NK-92 treated with Interleukin-12 subunit alpha and Interleukin-12 subunit beta, amount 100 ng/mL, for 24 hours (cell line): Measurements from ENCODE around the gene STAP1.
"Not testable (repeated sequence)": the region's sequence is repeated elsewhere in the genome, so short reads cannot be mapped to it uniquely, and the experiment has no call there.

ENCODE experiments used
- DNase-seq: peaks from one replicate; lab custom pipeline; 2025; lab: John Stamatoyannopoulos, UW

Gene STAP1, protein sequence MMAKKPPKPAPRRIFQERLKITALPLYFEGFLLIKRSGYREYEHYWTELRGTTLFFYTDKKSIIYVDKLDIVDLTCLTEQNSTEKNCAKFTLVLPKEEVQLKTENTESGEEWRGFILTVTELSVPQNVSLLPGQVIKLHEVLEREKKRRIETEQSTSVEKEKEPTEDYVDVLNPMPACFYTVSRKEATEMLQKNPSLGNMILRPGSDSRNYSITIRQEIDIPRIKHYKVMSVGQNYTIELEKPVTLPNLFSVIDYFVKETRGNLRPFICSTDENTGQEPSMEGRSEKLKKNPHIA

DNA sequence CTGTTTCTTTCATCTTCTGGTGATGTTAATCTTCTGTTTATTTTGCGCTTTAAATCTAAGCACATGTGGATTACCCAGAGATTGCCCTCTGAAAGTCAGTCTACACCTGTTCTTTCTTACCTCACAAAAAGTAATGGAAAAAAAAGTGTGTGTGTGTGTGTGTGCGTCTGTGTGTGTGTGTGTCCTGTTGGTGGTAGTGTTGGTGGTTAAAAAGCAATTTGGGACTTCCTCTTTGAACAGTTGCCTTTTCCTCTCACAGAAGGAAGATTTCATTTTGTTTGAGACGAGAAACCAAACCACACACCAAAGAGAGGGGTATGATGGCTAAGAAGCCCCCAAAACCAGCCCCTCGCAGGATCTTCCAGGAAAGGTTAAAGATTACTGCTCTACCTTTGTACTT lies at the start of gene STAP1:
Gene STAP1, plus strand, starts transcription at position 235 of the 400 bp plus-strand sequence. Its CDS starts 83 bp downstream, at position 318.
- no peak for DNase-seq

DNA sequence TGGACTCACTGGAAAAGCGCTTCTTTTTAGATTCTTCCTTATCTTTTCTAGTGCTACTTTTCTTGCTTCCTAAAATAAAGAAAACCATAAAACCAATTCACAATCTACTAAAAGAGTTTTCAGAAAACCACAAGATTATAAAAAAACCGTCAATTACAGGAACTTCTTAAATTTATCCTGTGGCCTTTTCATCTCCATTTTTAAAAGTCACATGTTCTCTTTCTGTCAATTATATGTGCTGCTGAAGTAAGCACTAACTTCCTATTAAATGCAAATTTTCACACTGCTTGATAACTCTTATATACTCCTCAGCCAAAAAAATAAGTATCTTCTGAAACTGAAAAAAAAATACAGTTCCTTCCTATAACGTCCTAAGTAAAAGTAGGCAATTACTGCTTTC lies 46.0 kb upstream of the STAP1 start:
- DNase-seq = no peak

DNA sequence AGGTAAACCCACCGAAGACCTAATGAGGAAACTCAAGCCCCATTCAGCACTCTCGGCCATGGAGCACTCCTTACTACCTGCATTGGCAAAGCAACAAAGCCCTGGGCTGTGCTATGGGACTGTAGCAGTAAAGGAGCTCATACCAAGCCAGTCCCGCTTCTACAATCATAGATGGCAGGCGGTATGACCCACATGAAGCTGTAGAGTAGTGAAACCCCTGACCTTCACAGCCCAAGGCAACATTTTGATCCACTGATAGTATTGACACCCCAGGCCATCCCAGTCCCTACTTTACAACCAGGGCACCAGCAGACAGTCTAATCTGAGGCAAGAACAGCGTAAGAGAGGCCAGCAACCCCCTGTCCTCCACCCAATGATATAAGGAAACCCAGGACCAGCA lies 38.4 kb upstream of the STAP1 start:
- DNase-seq = no peak

GRCh38 chr4:67521506-67521905 lies 37.0 kb upstream of the STAP1 start:
- no peak for DNase-seq

DNA sequence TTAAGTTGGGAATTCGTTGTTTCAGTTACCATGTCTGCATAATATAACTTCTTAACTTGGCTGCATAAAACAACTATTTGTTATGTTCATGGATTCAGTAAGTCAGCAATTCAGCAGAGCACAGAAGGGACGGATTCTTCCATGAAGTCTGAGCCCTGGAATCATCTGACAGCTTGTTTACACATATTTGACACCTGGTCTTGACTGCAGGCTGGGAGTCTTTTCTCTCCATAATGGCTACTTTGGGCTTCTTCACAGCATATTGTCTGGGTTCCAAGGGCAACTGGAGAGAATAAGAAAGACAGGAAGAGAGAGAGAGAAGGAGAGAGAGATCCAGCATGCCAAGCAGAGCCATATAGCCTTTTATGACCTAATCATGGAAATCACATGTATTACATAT lies 36.3 kb upstream of the STAP1 start:
- DNase-seq = no peak

- no peak for DNase-seq
Measured at GRCh38 chr4:67522851-67523671, 35.5 kb upstream of the STAP1 start.

DNA sequence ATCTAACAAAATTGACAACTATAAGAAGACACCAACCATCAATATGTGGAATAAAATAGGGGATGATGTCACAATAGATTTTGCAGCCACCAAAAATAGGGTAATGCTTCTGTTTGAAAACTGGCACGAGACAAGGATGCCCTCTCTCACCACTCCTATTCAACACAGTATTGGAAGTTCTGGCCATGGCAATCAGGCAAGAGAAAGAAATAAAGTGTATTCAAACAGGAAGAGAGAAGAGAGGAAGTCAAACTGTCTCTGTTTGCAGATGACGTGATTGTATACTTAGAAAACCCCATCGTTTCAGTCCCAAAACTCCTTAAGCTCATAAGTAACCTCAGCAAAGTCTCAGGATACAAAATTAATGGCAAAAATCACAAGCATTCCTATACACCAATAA lies 34.4 kb upstream of the STAP1 start:
- DNase-seq = not testable (repeated sequence)

DNA sequence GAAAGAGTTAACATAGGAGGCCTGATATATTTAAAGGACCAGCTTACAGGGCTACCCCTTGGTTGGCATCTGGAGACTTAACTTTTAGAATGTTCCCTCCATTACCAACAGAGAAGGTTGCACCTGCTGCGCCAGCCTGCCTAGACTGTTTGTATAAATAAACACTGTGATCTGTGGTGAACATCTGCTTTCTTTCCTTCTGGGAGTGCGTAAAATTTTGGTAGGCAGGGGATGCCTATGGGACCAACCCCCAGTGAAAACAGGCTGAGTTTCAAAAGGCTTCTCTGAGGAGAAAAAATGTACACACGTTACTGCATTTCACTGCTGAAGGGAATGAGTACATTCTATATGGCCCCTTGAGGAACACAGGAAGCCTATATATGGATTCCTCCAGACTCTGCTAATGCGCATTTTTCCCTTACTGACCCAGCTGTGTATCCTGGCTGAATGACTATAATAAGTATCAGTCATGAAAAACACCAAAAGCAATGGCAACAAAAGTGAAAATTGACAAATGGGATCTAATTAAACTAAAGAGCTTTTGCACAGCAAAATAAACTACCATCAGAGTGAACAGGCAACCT lies 27.1 kb upstream of the STAP1 start:
- DNase-seq = no peak

- DNase-seq = not testable (repeated sequence)
Measured at GRCh38 chr4:67532397-67532796, 26.1 kb upstream of the STAP1 start.

DNA sequence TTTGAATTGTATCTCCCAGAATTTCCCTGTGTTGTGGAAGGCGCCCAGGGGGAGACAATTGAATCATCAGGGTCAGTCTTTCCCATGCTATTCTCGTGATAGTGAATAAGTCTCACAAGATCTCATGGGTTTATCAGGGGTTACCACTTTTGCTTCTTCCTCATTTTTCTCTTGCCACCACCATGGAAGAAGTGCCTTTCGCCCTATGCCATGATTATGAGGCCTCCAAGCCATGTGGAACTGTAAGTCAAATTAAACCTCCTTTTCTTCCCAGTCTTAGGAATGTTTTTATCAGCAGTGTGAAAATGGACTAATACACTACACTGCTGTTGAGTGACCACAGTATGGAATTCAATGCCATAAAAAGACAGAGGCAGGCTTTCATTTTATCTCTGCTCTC lies 25.4 kb upstream of the STAP1 start:
- no peak for DNase-seq

GRCh38 chr4:67535280-67535840 lies 23.2 kb upstream of the STAP1 start:
- DNase-seq = no peak

GRCh38 chr4:67539830-67540229 lies 18.7 kb upstream of the STAP1 start:
- DNase-seq = no peak

DNA sequence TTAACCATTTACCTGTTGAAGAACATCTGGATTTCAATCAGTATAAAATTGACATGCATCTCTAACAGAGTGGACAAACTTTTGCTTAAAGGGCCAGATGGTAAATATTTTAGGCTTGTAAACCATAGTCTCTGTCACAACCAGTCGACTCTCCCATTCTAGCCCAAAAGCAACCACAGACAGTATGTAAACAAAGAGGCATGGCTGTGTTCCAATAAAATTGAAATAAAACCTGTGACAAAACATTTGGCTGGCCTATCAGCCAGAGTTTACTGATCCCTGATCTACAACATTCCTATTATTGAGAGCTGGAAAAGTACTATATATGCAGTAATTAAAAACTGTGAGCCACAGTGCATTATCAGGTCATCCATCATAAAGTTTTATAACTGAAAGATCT lies 16.5 kb upstream of the STAP1 start:
- no peak for DNase-seq

- peak; percentile 92 for DNase-seq
Measured at GRCh38 chr4:67545199-67546003, 13.1 kb upstream of the STAP1 start, which contains the start of gene CENPC. TSS of gene CENPC (minus strand) at chr4:67545503. CDS start at chr4:67545355, 148 bp downstream.

- no peak for DNase-seq
Measured at GRCh38 chr4:67546004-67546356, 12.5 kb upstream of the STAP1 start.

DNA sequence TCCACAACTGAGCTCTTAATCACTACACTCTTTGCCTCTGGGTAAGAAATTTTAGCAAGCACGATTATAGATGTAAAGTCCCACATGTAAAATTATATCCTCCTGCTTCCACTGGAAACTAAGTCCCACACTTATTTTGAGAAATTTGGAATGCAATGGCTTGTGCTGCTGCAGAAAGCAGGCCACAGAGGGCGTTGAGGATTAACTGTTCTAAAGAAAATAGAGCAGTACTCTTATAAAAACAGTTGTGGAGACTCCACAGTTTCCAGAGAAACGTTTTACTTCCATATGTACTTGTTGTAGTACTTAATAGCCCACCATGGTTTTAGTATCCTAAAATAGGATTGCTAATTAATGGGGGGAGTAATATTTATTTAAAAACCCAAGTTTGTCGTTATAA lies 11.6 kb upstream of the STAP1 start:
- no peak for DNase-seq

- no peak for DNase-seq
Measured at GRCh38 chr4:67549123-67549522, 9.4 kb upstream of the STAP1 start.

- no peak for DNase-seq
Measured at GRCh38 chr4:67550451-67550850, 8.1 kb upstream of the STAP1 start.

- DNase-seq = no peak
Measured at GRCh38 chr4:67550857-67551256, 7.7 kb upstream of the STAP1 start.

DNA sequence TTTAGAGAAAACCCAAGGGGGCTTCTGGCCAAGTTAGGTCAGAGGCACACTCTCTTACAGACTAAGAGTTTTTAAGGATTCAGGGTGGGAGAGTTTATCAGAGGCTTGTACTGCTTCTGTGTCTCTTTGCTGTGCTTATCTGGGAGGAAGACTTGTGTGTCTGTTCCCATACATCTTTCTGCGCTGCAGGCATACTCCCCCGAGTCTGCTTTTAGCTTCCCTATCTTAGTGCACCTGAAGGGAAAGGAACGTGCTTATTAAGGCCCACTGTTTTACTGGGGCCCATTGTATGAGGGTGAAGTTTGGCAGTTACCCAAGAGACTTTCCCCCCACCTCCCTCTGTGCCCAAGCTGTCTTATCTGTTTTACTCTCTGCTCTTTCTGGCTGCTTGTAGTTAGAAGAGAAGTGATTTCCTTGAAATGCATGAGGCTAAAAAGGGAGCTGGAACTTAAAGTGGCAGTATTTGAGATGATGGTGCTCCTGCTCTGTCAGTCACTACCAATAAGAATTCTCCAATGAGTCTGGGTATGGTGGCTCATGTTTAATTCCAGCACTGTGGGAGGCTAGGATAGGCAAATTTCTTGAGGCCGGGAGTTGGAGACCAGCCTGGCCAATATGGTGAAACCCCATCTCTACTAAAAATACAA lies 6.3 kb upstream of the STAP1 start:
- DNase-seq = not testable (repeated sequence)

- DNase-seq = no peak
Measured at GRCh38 chr4:67554096-67554495, 4.4 kb upstream of the STAP1 start.
